ENCODE data around the gene TRAF6. TPM values are rescaled to one million over a fixed set of nuclear protein-coding genes. Genes with fewer than 3 reads are reported as not detected.

The TRAF6 gene
- total RNA-seq, 4 donors from 2014 or later, result 10.3 to 16.4 (median 12.8) TPM

- 91% methylated on average over 1 of the region's 1 CpG for WGBS
- TF ChIP-seq POLR2A (IDR thresholded peaks at IDR 0.05; ENCODE audit: low read depth), result no peak
- intact Hi-C loops (cut with DNase I), result no loop called here
Observed at GRCh38 chr11:36471577-36471976, 38.5 kb downstream of the TRAF6 start.

GRCh38 chr11:36469881-36470802, 39.9 kb downstream of the TRAF6 start:
- intact Hi-C loops (cut with DNase I), result no loop called here
- Histone ChIP-seq H3K27ac (replicated peaks in 1 of 4) (no peak overlapping the region), H3K9me3 (no peaks in the 10 kb centered on the region), H3K4me1 (peaks cover 0 to 6% (median 3%) of the 10 kb centered on the region in 4 donors), H3K27me3 (no peaks in the 10 kb centered on the region), H3K4me3 (no peak overlapping the region), H3K36me3 (peaks cover 0 to 3% (median 0%) of the 10 kb centered on the region in 4 donors)
- WGBS, result 66% methylated on average over 5 of the region's 5 CpGs
- TF ChIP-seq EP300 (IDR thresholded peaks at IDR 0.05) (no peak), CTCF (IDR thresholded peaks at IDR 0.05) (no peak), POLR2AphosphoS5 (IDR thresholded peaks at IDR 0.05) (no peak), POLR2A (IDR thresholded peaks at IDR 0.05; ENCODE audit: low read depth) (no peak)
- no peak for DNase-seq (ENCODE audit: extremely low spot score)

More at GRCh38 chr11:36471577-36471976, 38.5 kb downstream of the TRAF6 start:
- Histone ChIP-seq H3K4me1 (peaks cover 0 to 6% (median 3%) of the 10 kb centered on the region in 4 donors), H3K36me3 (peaks cover 0 to 3% (median 0%) of the 10 kb centered on the region in 4 donors), H3K27ac (replicated peaks in 1 of 4) (no peak overlapping the region), H3K27me3 (no peaks in the 10 kb centered on the region), H3K4me3 (no peak overlapping the region), H3K9me3 (no peaks in the 10 kb centered on the region)
- no peak for DNase-seq (ENCODE audit: extremely low spot score)

- intact Hi-C loops (cut with DNase I), result no loop called here
- TF ChIP-seq CTCF (IDR thresholded peaks at IDR 0.05) (no peak), POLR2A (IDR thresholded peaks at IDR 0.05; ENCODE audit: low read depth) (no peak), POLR2AphosphoS5 (IDR thresholded peaks at IDR 0.05) (no peak), EP300 (IDR thresholded peaks at IDR 0.05) (no peak)
- H3K4me3 ChIP-seq, result no peak overlapping the region
- H3K9me3 ChIP-seq, result no peaks in the 10 kb centered on the region
- H3K4me1 ChIP-seq, result peaks cover 0 to 6% (median 3%) of the 10 kb centered on the region in 4 donors
- no peak overlapping the region for H3K27ac ChIP-seq (replicated peaks in 1 of 4)
- H3K27me3 ChIP-seq, result no peaks in the 10 kb centered on the region
- WGBS, result 51% methylated on average over 2 of the region's 2 CpGs
- no peak for DNase-seq (ENCODE audit: extremely low spot score)
- H3K36me3 ChIP-seq, result peaks cover 0 to 3% (median 0%) of the 10 kb centered on the region in 4 donors
Observed at GRCh38 chr11:36469063-36469462, 41.0 kb downstream of the TRAF6 start.

- intact Hi-C loops (cut with DNase I), result no loop called here
- peaks cover 0 to under 1% (median 0%) of the 10 kb centered on the region in 4 donors for H3K36me3 ChIP-seq
Observed at GRCh38 chr11:36467916-36468315, 42.2 kb downstream of the TRAF6 start.

GRCh38 chr11:36467012-36467411, 43.1 kb downstream of the TRAF6 start:
- Histone ChIP-seq H3K9me3 (no peaks in the 10 kb centered on the region), H3K4me1 (peaks cover 0 to 6% (median 3%) of the 10 kb centered on the region in 4 donors), H3K36me3 (peaks cover 0 to 8% (median 0%) of the 10 kb centered on the region in 4 donors), H3K27ac (replicated peaks in 1 of 4) (no peak overlapping the region), H3K4me3 (no peak overlapping the region), H3K27me3 (peaks cover 0 to 8% (median 0%) of the 10 kb centered on the region in 4 donors)
- 91% methylated on average over 1 of the region's 3 CpGs for WGBS
- TF ChIP-seq POLR2AphosphoS5 (IDR thresholded peaks at IDR 0.05) (no peak), POLR2A (IDR thresholded peaks at IDR 0.05; ENCODE audit: low read depth) (no peak), CTCF (IDR thresholded peaks at IDR 0.05) (no peak), EP300 (IDR thresholded peaks at IDR 0.05) (no peak)
- peak; percentile 57 for DNase-seq (ENCODE audit: extremely low spot score)
- intact Hi-C loops (cut with DNase I), result no loop called here

More at GRCh38 chr11:36467916-36468315, 42.2 kb downstream of the TRAF6 start:
- 85% methylated on average over 1 of the region's 1 CpG for WGBS
- H3K9me3 ChIP-seq, result no peaks in the 10 kb centered on the region
- H3K27ac ChIP-seq (replicated peaks in 1 of 4), result no peak overlapping the region
- H3K27me3 ChIP-seq, result no peaks in the 10 kb centered on the region
- H3K4me1 ChIP-seq, result peaks cover 0 to 6% (median 3%) of the 10 kb centered on the region in 4 donors
- no peak overlapping the region for H3K4me3 ChIP-seq
- TF ChIP-seq EP300 (IDR thresholded peaks at IDR 0.05), result no peak
- DNase-seq (ENCODE audit: extremely low spot score), result peak; percentile 34
